OCI-LY3 (cell line): Measurements from ENCODE around the gene GGA3.
"Not testable (repeated sequence)": the region's sequence is repeated elsewhere in the genome, so short reads cannot be mapped to it uniquely, and the experiment has no call there.

Experiments
- H2AFZ ChIP-seq: fragments of 200-600, 300-600 bp; shearing (Covaris generic); 2 replicates; pipeline ENCODE4 v1.6.0; 2014; ENCODE audit warnings: antibody characterized with exemption, low read depth, low read length
- H3K27ac ChIP-seq: fragments of 200-600, 300-600 bp; sonication (generic); 2 replicates; pipeline ENCODE4 v1.5.1; 2014; ENCODE audit warnings: mild to moderate bottlenecking, low read length, moderate library complexity, mixed read lengths
- H3K27me3 ChIP-seq: fragments of 200-600, 300-600 bp; sonication (generic); 2 replicates; pipeline ENCODE4 v1.6.1; 2014; ENCODE audit warnings: low read depth, low read length, mixed read lengths
- H3K36me3 ChIP-seq: fragments of 200-600, 300-600 bp; sonication (generic); replicated peaks from 2 replicates; pipeline ENCODE3; 2014; ENCODE audit warnings: low read depth, low read length, mixed read lengths
- H3K4me1 ChIP-seq: fragments of 300-600, 200-600 bp; sonication (generic); 2 replicates; pipeline ENCODE4 v1.6.1; 2014; ENCODE audit warnings: low read length, mixed read lengths
- H3K4me2 ChIP-seq: fragments of 200-600, 300-600 bp; sonication (generic); 2 replicates; pipeline ENCODE4 v1.6.1; 2014; ENCODE audit warnings: low read length, mixed read lengths
- H3K4me3 ChIP-seq: fragments of 300-600, 200-600 bp; sonication (generic); 2 replicates; pipeline ENCODE4 v1.5.1; 2014; ENCODE audit warnings: antibody characterized with exemption, mild to moderate bottlenecking, low read length, moderate library complexity
- H3K79me2 ChIP-seq: fragments of 300-600, 200-600 bp; shearing (Covaris generic); 2 replicates; pipeline ENCODE4 v1.6.1; 2014; ENCODE audit warnings: mild to moderate bottlenecking, low read length, mixed read lengths
- H3K9ac ChIP-seq: fragments of 300-600, 200-600 bp; shearing (Covaris generic); 2 replicates; pipeline ENCODE4 v1.6.0; 2014; ENCODE audit warnings: mild to moderate bottlenecking, low read length, moderate library complexity
- H3K9me3 ChIP-seq: fragments of 200-600, 300-600 bp; shearing (Covaris generic); 2 replicates; pipeline ENCODE4 v1.6.1; 2014; ENCODE audit warnings: low read length, mixed read lengths; ENCODE audit not compliant: insufficient read depth
- H4K20me1 ChIP-seq: fragments of 200-600, 300-600 bp; sonication (generic); 2 replicates; pipeline ENCODE4 v1.6.1; 2016; ENCODE audit warnings: low read length, mixed read lengths; ENCODE audit not compliant: insufficient read depth
- EZH2phosphoT487 ChIP-seq: fragments of 200-600 bp; shearing (Covaris generic); IDR thresholded peaks from 2 replicates; pipeline ENCODE4 v1.6.1; 2018; ENCODE audit warnings: antibody characterized with exemption, mixed run types, low read depth
- TF ChIP-seq, protein P1 (sequence below): fragments of 200-600, 300-600 bp; sonication (generic); IDR thresholded peaks from 2 replicates; pipeline ENCODE4 v1.5.1; 2014; ENCODE audit warnings: antibody characterized with exemption, low read length, low read depth

GGA3 gene

GRCh38 chr17:75301502-75302206, 40.2 kb upstream of the GGA3 start:
- Histone ChIP-seq H3K4me1 (peaks cover 24% of the 10 kb centered on the region), H3K4me3 (no peak overlapping the region), H3K4me2 (no peak overlapping the region), H3K9ac (no peak overlapping the region), H3K79me2 (no peaks in the 10 kb centered on the region), H3K27ac (no peak overlapping the region), H4K20me1 (no peaks in the 10 kb centered on the region), H3K36me3 (no peaks in the 10 kb centered on the region), H3K9me3 (no peaks in the 10 kb centered on the region), H2AFZ (no peak overlapping the region), H3K27me3 (no peaks in the 10 kb centered on the region)
- TF ChIP-seq EZH2phosphoT487 = no peak
- TF ChIP-seq, protein P1, sequence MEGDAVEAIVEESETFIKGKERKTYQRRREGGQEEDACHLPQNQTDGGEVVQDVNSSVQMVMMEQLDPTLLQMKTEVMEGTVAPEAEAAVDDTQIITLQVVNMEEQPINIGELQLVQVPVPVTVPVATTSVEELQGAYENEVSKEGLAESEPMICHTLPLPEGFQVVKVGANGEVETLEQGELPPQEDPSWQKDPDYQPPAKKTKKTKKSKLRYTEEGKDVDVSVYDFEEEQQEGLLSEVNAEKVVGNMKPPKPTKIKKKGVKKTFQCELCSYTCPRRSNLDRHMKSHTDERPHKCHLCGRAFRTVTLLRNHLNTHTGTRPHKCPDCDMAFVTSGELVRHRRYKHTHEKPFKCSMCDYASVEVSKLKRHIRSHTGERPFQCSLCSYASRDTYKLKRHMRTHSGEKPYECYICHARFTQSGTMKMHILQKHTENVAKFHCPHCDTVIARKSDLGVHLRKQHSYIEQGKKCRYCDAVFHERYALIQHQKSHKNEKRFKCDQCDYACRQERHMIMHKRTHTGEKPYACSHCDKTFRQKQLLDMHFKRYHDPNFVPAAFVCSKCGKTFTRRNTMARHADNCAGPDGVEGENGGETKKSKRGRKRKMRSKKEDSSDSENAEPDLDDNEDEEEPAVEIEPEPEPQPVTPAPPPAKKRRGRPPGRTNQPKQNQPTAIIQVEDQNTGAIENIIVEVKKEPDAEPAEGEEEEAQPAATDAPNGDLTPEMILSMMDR = no peak

GRCh38 chr17:75301049-75301448, 39.6 kb upstream of the GGA3 start:
- no peak overlapping the region for H3K4me3 ChIP-seq
- H3K9me3 ChIP-seq = no peaks in the 10 kb centered on the region
- no peaks in the 10 kb centered on the region for H4K20me1 ChIP-seq
- H3K27me3 ChIP-seq = no peaks in the 10 kb centered on the region
- H3K9ac ChIP-seq = no peak overlapping the region
- H3K36me3 ChIP-seq = no peaks in the 10 kb centered on the region
- no peak overlapping the region for H3K27ac ChIP-seq
- H2AFZ ChIP-seq = no peak overlapping the region
- no peaks in the 10 kb centered on the region for H3K79me2 ChIP-seq
- peaks cover 29% of the 10 kb centered on the region for H3K4me1 ChIP-seq
- no peak overlapping the region for H3K4me2 ChIP-seq
- TF ChIP-seq, protein P1 = no peak
- no peak for TF ChIP-seq EZH2phosphoT487

DNA sequence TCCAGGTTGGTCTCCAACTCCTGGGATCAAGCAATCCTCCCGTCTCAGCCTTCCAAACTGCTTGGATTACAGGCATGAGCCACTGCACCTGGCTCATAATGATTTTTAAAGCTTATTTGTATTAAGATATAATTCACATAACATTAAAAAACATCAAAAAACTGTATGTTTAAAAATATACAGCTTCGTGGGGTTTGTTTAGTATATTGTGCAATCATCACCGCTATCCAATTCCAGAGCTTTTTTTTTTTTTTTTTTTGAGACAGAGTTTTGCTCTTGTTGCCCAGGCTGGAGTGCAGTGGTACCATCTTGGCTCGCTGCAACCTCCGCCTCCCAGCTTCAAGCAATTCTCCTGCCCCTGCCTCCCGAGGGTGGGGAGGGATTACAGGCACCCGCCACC, 38.9 kb upstream of the GGA3 start:
- H3K4me2 ChIP-seq = no peak overlapping the region
- H3K79me2 ChIP-seq = no peaks in the 10 kb centered on the region
- H3K27ac ChIP-seq = no peak overlapping the region
- no peak overlapping the region for H2AFZ ChIP-seq
- H4K20me1 ChIP-seq = no peaks in the 10 kb centered on the region
- H3K4me1 ChIP-seq = peaks cover 35% of the 10 kb centered on the region
- no peaks in the 10 kb centered on the region for H3K27me3 ChIP-seq
- no peaks in the 10 kb centered on the region for H3K36me3 ChIP-seq
- H3K9ac ChIP-seq = no peak overlapping the region
- no peak overlapping the region for H3K4me3 ChIP-seq
- TF ChIP-seq, protein P1 = no peak
- TF ChIP-seq EZH2phosphoT487 = no peak
- H3K9me3 ChIP-seq = no peaks in the 10 kb centered on the region

GRCh38 chr17:75295201-75296158, 34.1 kb upstream of the GGA3 start:
- Histone ChIP-seq H3K36me3 (no peaks in the 10 kb centered on the region), H3K4me3 (peak overlapping the region; percentile 59), H3K4me1 (peaks cover 63% of the 10 kb centered on the region), H3K79me2 (no peaks in the 10 kb centered on the region), H3K27me3 (no peaks in the 10 kb centered on the region), H3K27ac (peak overlapping the region; percentile 99), H3K4me2 (peak overlapping the region; percentile 76), H4K20me1 (no peaks in the 10 kb centered on the region), H3K9ac (peak overlapping the region; percentile 94), H3K9me3 (no peaks in the 10 kb centered on the region), H2AFZ (no peak overlapping the region)
- TF ChIP-seq, protein P1 = no peak

GRCh38 chr17:75292810-75293448, 31.5 kb upstream of the GGA3 start:
- not testable (repeated sequence) for H3K9me3 ChIP-seq, H3K4me3 ChIP-seq, H3K27me3 ChIP-seq, H3K9ac ChIP-seq, H4K20me1 ChIP-seq, H3K36me3 ChIP-seq, H3K4me2 ChIP-seq, H2AFZ ChIP-seq, H3K27ac ChIP-seq
- Histone ChIP-seq H3K79me2 (peaks cover 13% of the 10 kb centered on the region), H3K4me1 (peaks cover 57% of the 10 kb centered on the region)
